HG03520 (cell line): Measurements from ENCODE around the gene DOCK2.

Experiments
- ATAC-seq: cut with Tn5 transposase; IDR thresholded peaks from one replicate; pipeline ENCODE4 v1.9.1; 2021; ENCODE audit warnings: mild to moderate bottlenecking, moderate library complexity; ENCODE audit not compliant: unreplicated experiment

Gene DOCK2

DNA sequence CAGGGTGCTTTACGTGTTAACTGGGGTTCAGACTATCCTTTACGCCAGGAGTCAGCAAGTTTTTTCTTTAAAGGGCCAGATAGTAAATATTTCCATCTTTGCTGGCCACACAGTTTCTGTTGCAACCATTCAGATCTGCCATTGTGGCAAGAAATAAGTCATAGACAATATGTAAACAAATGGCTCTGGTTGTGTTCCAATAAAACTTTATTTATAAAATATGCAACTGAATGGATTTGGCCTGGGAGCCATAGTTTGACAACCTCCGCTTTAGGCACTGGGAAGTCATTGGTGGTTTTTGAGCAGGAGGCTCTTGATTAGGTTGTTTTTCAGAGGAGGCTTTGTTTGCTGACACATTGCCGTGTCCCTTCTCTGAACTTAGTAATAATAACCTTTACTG lies 252.5 kb downstream of the DOCK2 start:
- no peak for ATAC-seq

DNA sequence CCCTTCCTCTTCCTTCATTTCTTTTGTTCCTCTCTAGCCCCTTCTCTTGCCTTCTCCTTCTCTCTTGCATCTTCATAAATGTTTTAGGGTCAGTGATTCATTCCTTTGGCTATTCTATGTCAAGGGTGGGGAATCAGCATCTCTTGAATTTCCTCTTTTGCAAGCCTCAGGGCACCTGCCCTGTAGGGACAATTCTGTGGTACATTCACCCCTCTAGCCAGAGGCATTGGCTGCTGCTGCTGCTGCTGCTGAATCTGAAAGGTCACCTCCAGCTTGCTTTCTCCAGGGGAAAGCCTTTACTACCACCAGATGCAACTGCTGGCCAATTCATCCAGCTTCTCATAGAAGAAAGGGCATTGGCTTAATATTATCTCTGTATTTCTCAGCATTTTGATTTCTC lies 255.9 kb downstream of the DOCK2 start:
- no peak for ATAC-seq

DNA sequence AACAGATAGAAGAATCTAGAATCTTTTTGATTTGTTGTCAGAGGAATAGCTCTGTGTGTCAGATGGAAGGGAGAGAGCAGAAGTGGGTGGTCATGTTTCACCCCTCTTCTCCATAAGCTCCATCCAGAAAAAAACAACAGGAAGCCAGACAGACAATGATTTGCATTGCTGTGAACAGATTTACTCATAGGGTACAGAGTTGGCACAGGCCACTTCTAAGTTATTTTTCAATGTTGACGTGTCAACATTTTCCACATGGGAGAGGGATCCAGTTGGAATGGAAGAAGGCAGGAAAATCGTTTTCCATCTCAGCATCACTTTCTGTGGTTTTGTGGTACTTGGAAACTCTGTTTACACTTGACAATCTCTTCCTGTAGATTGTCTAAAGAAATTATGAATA lies 256.5 kb downstream of the DOCK2 start:
- ATAC-seq = no peak

DNA sequence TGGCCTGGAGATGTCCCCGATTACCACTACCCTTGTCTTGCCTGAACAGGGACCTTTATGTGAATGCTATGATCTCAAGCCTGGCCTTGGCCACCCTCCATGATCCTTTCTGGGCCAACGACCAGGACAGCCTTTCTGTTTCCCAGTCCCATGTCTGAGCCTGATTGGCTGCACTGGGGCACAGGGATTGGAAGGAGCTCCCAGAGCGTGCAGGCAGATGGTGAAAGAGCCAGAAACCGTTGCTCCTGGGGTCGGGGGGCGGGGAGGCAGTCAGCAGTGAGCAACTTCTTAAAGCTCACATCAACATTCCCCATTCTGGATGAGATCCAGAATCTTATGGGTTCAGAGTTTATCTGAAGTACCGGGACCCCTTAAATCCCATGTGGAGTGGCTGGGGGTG lies 258.9 kb downstream of the DOCK2 start:
- no peak for ATAC-seq

DNA sequence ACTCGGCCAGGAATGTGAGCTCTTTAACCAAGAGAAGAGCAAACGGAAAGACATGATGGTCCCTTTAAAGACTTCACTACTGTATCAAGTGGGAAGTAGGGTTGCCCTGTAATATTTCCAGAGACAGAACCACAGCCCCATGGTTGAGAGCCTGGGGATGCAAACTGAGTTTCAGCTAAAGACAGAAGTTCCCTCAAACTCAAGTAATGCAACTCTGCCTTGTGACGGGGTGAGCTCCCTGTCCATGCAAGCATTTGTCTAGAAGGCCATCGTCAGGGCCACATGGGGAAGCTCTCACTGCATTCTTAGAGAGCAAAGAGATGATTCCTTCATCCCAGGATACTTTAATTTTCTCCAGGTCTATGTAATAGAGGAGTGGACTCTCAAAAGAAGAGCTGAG lies 260.4 kb downstream of the DOCK2 start:
- ATAC-seq = no peak

DNA sequence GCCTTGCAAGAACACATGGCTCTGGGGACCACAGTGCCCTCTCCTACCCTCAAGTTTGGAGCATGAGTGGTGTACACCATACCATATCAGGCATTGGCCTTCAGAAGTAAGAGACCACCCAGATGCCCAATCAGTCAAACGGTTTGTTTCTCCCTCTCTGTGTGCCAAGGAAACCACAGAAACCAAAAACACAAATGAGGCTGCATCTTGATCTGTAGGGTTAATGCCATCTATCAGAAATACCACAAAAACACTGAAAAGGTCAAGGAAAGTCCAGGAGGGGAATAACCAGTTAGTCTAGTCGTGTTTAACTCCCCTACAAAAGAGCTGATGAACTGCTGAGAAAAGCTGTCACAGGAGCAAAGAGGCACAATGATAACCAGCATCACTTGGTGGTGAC lies 264.8 kb downstream of the DOCK2 start:
- no peak for ATAC-seq

DNA sequence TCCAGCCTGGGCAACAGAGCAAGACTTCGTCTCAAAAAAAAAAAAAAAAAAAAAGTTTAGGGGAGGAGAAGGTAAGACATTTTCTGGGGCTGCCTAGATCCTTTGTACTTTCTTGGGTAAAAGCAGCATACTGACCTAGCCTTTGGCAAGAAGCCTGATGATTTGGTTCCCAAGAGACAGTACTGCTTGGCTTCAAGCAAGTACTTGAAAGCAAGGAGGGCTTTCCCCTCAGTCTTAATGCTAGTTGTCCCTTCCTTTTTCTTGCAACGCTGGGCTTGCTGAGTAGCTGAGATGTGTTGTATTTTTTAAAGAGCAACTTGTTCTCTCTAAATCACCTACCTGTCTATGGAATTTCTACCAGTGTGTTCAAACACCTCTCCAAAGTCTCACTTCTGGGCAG lies 267.0 kb downstream of the DOCK2 start:
- ATAC-seq = no peak

DNA sequence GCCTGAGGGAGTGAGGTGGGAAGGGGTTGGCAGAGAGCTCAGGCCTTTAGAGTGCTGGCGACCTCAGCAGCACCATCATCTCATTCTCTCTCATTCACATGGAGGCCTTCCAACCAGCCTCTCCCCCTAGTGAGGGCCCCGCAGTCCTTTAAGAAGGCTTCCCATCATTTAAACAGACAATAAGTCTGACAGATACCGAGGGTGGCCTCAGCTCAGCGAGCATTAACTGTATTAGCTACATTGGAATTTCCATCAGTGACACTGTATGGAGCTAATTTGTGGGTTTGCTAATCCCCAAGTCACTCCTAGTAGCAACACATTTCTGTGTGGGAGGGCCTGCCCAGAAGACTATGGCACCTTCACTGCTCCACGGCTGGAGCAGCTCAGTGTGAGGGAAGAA lies 267.4 kb downstream of the DOCK2 start:
- no peak for ATAC-seq

DNA sequence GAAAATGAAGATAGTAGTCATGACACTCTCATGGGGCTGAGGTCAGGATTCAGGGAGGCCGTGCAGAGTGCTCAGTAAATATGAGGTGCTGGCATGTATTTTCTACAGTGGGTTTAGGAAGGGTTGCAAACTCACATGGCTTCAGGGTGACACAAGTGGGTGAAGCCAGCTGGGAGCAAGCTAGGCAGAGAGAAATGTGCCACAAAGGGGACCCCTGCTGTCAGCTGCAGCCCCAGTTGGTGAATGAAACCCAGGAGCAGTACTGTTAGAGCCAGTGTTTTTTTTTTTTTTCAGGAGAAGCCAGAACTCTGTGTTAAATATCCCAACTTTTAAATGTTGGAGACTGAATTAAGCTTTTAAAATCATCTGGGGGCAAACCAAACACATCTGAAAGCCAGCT lies 267.9 kb downstream of the DOCK2 start:
- no peak for ATAC-seq

DNA sequence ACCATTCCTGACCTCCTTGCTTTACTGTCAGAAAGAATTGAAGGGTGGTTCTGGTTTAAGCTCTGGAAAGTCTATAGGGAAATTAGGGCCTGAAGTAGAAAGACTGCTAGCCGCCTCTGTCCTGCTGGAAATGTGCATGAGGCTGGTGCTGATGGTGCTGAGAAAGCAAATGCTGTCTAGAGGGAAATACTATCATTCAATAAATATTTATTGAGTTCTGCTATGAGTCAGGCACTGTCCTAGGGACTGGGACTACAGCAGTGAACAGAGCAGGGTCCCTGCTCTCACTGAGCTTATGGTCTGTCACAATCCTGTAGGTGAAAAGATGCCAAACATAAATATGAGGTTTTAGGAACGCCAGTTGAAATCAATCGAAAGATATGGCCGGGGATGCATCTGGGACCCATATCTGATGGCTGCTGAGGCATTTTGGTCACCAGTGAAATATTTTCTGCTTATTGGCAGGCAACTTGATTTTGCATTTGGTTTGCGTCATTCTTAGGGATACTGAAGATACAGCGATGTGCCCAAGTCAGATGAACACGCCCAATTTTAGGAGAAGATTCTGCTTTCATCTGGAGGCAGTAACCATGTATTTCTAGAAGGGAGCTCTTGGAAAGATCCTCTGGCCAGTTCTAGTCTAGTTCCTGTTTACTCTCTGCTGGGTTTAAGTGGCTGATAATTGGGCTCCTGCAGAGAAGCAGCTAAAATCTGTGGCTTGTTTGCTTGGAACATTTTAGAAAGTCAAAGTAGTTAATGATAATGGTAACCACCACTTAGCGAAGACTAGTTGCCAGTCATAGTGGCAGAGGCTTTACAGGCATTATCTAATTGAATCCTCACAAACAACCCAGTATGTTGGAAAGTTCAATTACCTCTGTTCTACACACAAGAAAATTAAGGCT lies 269.9 kb downstream of the DOCK2 start:
- ATAC-seq = no peak

DNA sequence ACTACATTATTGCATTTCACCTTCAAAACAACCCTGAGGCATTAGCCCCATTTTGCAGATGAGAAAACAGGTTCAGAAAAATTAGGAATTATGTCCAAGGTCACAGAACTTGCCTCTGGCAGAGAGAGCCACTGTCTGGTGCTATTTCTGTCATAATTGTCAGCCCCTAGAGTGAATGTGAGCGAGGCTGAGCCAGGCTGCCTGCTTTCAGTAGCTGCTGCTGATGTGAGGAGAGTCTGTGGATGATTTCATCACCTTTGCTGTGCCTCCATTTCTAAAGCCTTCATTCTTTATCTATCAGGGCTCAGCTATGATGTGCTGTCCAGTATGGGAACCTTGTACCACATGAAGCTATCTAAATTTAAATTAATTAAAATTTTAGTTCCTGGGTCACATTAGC lies 271.8 kb downstream of the DOCK2 start:
- ATAC-seq = no peak

DNA sequence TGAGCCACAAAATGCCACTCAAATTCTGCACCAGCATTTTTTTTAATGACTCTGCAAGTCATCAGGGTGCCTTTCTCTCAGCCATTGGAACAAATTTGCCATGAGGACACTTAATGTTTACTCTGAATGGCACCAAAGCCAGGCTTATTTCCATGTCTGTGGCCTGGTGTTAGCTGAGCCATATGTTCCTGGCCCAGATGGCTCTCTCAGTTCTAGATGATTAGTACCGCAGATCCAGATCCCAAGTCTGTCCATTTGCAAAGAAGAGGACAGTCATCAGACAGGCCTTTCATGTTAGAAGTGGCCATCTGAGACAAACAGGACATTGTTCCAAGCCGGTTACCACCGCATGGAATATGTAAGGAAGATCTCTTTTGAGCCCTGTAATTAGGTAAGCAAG lies 272.9 kb downstream of the DOCK2 start:
- ATAC-seq = no peak

DNA sequence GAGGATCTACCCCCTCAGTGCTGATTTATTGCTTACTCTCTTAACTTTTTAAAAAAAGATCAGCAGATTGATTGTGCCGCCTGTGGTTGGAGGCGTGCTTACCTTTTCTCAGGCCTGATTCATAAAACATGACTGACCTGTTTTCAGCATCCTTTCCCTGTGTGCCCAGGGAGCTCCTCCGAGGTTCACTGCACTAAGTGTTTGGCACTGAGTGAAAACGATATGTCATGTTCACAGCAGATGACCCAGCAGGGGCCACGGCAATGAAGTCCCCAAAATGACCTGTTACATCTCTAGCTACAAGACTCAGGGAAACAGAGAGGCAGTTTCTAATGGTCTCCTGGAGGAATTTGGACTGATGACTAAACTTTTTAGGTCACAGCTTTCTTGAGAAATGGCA lies 273.3 kb downstream of the DOCK2 start:
- no peak for ATAC-seq

DNA sequence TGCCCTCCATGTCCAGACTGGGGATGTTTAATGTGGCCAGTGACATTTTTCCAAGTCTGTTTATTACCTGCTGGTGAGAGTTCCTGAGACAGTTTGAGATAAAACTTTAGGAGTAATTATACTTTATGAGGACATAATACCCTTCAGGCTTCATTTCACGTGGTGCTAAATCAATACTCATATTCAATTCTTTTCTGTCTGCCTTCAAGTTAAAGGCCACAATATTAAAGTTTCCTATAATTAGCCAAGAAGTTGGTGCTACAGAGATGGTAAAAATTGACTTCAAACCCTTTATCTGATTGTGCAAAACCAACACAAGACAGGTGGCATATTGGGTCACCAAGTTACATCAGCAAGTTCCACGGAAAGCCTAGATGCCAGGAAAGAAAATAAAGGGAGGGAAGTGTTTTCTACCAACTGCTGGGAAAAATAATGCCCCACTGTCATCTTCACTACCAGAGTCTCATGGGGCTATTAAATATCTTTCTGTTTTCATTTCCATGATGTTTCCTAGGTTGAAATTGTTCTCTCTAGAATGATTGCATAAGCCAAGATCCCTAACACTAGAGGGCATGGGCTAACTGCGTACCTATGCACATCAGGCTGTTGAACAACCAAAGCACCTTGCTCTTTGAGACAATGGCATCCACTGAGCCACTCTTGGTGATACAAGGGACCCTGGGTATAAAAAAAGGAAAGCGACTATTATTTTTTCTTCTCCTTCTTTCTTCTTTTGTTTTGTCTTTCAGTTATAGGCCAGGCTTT lies 274.6 kb downstream of the DOCK2 start:
- no peak for ATAC-seq

DNA sequence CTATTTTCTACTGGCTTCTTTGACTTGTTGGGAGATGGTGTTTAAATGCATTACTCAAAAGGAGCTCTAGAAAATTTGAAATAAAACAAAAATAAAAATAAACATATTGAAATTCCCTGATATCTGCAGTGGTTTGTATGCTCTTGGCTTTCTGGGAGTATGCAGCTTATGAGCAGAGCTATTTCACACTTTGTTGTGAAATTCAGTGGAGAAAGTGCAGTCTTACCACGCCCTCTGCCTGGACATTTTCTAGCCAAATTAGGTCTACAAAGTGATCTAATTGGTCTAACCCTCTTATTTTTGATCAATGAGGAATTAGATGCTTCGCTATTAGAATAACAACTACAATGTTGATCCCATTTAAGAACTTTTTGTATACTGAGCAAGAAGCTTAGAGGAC lies 276.4 kb downstream of the DOCK2 start:
- no peak for ATAC-seq

DNA sequence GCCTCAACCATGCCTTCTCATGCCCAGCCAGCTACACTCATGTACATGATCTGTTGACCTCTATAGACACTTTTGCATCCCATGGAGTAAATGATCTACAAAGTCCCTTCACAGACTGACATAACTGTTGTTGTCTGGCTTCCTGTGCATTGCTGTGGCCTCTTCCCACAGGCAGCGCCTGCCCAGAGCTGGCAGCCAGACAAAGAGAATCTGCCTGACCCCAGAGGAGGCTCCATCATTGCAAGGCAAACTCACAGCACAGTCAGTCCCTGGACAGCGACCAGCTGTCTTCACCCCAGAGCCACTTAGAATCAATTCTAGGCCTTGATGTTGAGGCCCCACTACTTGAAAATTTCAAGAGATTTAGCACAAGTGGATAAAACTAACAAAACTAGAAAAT lies 277.7 kb downstream of the DOCK2 start:
- no peak for ATAC-seq

DNA sequence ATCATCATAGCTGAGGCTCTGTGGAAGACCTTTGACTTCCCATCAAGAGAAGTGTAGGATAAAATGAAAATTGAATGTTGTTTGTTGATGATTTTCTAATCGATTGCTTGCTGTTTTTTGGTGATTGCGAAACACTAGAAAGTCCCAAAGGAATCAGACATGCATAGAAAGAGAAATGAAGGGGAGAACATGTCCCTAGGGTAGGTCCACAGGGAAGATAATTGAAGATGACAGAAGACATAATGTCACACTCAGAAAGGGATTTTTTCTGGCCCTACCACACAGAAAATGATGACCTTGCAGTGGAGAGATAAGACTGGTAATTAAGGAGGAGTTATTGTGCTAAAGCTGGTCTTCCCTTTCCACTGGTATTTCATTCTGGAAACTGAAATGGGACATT lies 280.4 kb downstream of the DOCK2 start:
- ATAC-seq = no peak

DNA sequence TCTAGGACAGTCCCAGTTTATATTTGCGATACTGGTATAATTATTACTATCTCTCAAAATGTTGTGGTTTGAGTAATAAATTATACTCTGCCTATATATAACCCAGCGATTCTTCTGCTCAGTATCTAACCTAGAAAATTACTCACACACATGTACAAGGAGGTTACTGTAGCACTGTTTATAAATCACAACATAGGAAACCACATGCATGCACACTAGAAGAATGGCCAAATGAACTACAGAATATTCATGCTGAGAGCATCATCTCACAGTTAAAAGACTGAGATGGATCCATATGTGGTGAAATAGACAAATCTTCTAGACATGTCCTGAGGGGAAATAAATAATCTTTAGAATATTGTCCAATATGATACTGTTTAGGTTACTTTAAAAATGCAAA lies 281.2 kb downstream of the DOCK2 start:
- no peak for ATAC-seq

DNA sequence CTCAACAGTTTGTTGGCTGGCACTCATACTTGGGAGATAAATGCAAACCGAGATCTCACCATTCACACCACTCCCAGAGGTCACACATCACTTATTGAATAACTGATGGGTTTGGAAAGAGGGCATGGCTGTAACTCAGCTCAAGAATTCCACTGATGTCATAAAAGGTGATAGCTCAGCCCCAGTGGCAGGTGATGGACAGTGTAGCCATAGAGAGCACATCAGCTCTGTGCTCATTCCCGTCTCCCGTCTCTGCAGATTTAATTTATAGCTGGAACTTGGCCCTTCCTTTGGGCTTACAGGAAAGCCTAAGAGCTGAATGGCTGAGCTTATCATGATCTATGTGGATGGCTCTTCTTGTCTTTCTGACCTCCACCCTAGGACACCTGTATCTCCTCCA lies 283.4 kb downstream of the DOCK2 start:
- no peak for ATAC-seq

DNA sequence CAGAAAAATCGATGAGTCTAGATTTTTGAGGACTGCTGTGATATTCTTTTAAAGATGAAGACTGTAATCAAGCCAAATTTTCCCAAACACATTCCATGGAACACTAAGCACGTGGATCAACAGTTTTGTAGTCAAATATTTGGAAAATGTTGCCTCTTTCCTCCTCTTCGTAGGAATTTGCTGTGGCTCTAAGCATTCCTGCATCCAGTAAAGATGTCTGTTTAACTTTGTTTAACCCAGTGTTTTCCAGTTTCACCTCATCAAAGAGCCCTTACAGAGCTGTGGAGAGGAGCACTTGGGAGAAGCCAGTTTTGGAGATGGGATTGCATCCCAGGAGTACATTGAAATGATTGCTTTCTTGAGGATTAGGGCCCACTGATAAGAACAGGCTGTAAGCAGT lies 284.3 kb downstream of the DOCK2 start:
- ATAC-seq = no peak

DNA sequence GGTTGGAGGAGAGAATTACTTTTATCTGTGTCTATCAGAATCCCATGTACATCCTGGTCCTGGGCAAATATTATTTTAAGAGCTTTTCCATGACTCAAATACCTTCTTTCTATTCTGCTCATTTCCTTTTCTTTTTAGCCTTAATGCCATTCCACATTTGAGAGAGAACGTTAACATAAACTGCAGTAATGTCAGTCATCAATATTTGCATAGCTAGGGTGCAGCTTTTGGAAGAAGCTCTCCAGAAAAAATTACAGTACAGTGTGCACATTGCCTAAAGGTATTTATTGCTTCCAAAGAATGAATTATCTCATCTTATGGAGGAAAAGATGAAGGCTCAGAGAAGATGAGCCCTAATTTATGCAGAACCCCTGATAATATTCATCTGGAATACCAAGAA lies 284.9 kb downstream of the DOCK2 start:
- no peak for ATAC-seq

DNA sequence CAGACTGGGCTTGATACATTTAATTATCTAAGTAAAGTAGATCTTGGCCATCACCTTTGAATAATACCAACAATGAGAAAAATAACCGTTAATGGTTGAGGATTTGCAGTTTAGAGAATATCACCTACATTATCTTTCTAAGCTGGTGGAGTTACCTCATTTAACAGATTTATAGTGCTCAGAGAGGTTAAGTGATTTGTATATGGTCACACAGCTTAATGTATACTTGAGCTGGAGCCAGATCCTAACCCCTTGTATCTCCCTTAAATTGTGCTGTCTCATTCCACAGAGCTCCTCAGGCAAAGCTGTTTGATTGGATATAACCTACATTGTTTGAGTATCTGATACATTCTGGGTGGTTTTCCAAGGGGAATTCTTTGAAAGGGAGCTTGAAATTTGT lies 285.4 kb downstream of the DOCK2 start:
- no peak for ATAC-seq
